Activated CD8-positive, alpha-beta memory T cell treated with anti-CD3 and anti-CD28 coated beads, Interleukin-2, amount 50 U/mL, for 48 hours (primary cell): Measurements from ENCODE around the gene COL15A1.

ENCODE experiments used
- DNase-seq: peaks from one replicate; pipeline ENCODE4 v3.0.0-alpha.2; 2020

COL15A1 gene

GRCh38 chr9:98951967-98952366 lies 8.3 kb downstream of the COL15A1 start:
- no peak for DNase-seq

- no peak for DNase-seq
Measured at GRCh38 chr9:98953581-98954243, 10.0 kb downstream of the COL15A1 start.

- DNase-seq, result no peak
Measured at GRCh38 chr9:98954244-98954610, 10.5 kb downstream of the COL15A1 start.

- DNase-seq, result no peak
Measured at GRCh38 chr9:98955259-98955658, 11.6 kb downstream of the COL15A1 start.

GRCh38 chr9:98957826-98958225 lies 14.1 kb downstream of the COL15A1 start:
- no peak for DNase-seq

- DNase-seq, result no peak
Measured at GRCh38 chr9:98958271-98958984, 14.7 kb downstream of the COL15A1 start.

GRCh38 chr9:98960409-98960808 lies 16.7 kb downstream of the COL15A1 start:
- DNase-seq, result no peak

GRCh38 chr9:98961513-98962180 lies 17.9 kb downstream of the COL15A1 start:
- DNase-seq, result no peak

- no peak for DNase-seq
Measured at GRCh38 chr9:98962181-98962560, 18.5 kb downstream of the COL15A1 start.

- no peak for DNase-seq
Measured at GRCh38 chr9:98962861-98963260, 19.2 kb downstream of the COL15A1 start.

- DNase-seq, result no peak
Measured at GRCh38 chr9:98964201-98964600, 20.5 kb downstream of the COL15A1 start.

- no peak for DNase-seq
Measured at GRCh38 chr9:98964911-98965336, 21.2 kb downstream of the COL15A1 start.

- DNase-seq, result no peak
Measured at GRCh38 chr9:98966676-98967075, 23.0 kb downstream of the COL15A1 start.

- no peak for DNase-seq
Measured at GRCh38 chr9:98967257-98967656, 23.6 kb downstream of the COL15A1 start.

GRCh38 chr9:98967680-98968079 lies 24.0 kb downstream of the COL15A1 start:
- no peak for DNase-seq

GRCh38 chr9:98968601-98969337 lies 25.1 kb downstream of the COL15A1 start:
- no peak for DNase-seq

GRCh38 chr9:98970532-98971041 lies 26.9 kb downstream of the COL15A1 start:
- no peak for DNase-seq

- DNase-seq, result no peak
Measured at GRCh38 chr9:98971168-98971914, 27.6 kb downstream of the COL15A1 start.

GRCh38 chr9:98971915-98972223 lies 28.2 kb downstream of the COL15A1 start:
- no peak for DNase-seq

- DNase-seq, result no peak
Measured at GRCh38 chr9:98972716-98973115, 29.0 kb downstream of the COL15A1 start.

- no peak for DNase-seq
Measured at GRCh38 chr9:98973171-98973570, 29.5 kb downstream of the COL15A1 start.

- no peak for DNase-seq
Measured at GRCh38 chr9:98973576-98973975, 29.9 kb downstream of the COL15A1 start.

- no peak for DNase-seq
Measured at GRCh38 chr9:98974106-98974505, 30.4 kb downstream of the COL15A1 start.
